Islet precursor cell (in vitro differentiated cells): Measurements from ENCODE around the gene ARHGEF37.
"Not testable (repeated sequence)": the region's sequence is repeated elsewhere in the genome, so short reads cannot be mapped to it uniquely, and the experiment has no call there.

Experiments used
- DNase-seq: peaks from one replicate; pipeline ENCODE4 v3.0.0-alpha.2; 2018

Gene ARHGEF37

GRCh38 chr5:149632311-149633251 is 51.3 kb downstream of the ARHGEF37 start:
- DNase-seq: no peak

- no peak for DNase-seq
Measured at GRCh38 chr5:149633476-149634350, 52.4 kb downstream of the ARHGEF37 start.

GRCh38 chr5:149635394-149635793 is 54.1 kb downstream of the ARHGEF37 start:
- DNase-seq: no peak

- DNase-seq: no peak
Measured at GRCh38 chr5:149636191-149636860, 55.0 kb downstream of the ARHGEF37 start.

- peak; percentile 76 for DNase-seq
Measured at GRCh38 chr5:149636861-149637246, 55.6 kb downstream of the ARHGEF37 start.

- DNase-seq: no peak
Measured at GRCh38 chr5:149638136-149638535, 56.8 kb downstream of the ARHGEF37 start.

- no peak for DNase-seq
Measured at GRCh38 chr5:149638546-149639241, 57.4 kb downstream of the ARHGEF37 start.

- no peak for DNase-seq
Measured at GRCh38 chr5:149639737-149640136, 58.4 kb downstream of the ARHGEF37 start.

GRCh38 chr5:149640350-149640999 is 59.2 kb downstream of the ARHGEF37 start:
- DNase-seq: no peak

GRCh38 chr5:149641000-149641576 is 59.8 kb downstream of the ARHGEF37 start:
- no peak for DNase-seq

- no peak for DNase-seq
Measured at GRCh38 chr5:149641600-149641999, 60.3 kb downstream of the ARHGEF37 start.

GRCh38 chr5:149643781-149644180 is 62.5 kb downstream of the ARHGEF37 start:
- DNase-seq: peak; percentile 29

GRCh38 chr5:149644629-149645028 is 63.3 kb downstream of the ARHGEF37 start:
- no peak for DNase-seq

GRCh38 chr5:149645236-149645635 is 63.9 kb downstream of the ARHGEF37 start:
- DNase-seq: peak; percentile 52

GRCh38 chr5:149645725-149646124 is 64.4 kb downstream of the ARHGEF37 start:
- peak; percentile 38 for DNase-seq

GRCh38 chr5:149646564-149646963 is 65.3 kb downstream of the ARHGEF37 start:
- DNase-seq: peak; percentile 91

- DNase-seq: no peak
Measured at GRCh38 chr5:149647334-149647733, 66.0 kb downstream of the ARHGEF37 start.

- not testable (repeated sequence) for DNase-seq
Measured at GRCh38 chr5:149648464-149649393, 67.4 kb downstream of the ARHGEF37 start.

GRCh38 chr5:149649730-149650129 is 68.4 kb downstream of the ARHGEF37 start:
- not testable (repeated sequence) for DNase-seq

GRCh38 chr5:149651686-149652085 is 70.4 kb downstream of the ARHGEF37 start:
- DNase-seq: no peak
